CD4-positive, alpha-beta T cell (primary cell): Measurements from ENCODE around the gene HIRA. TPM values are rescaled to one million over a fixed set of nuclear protein-coding genes. Genes with fewer than 3 reads are reported as not detected.
"Not testable (repeated sequence)": the region's sequence is repeated elsewhere in the genome, so short reads cannot be mapped to it uniquely, and the experiment has no call there.

Experiments used
- ATAC-seq: fragments of 200-7000 bp; cut with Tn5 transposase; one replicate; pipeline ENCODE4 v1.10.0; 2022; ENCODE audit warnings: mild to moderate bottlenecking; ENCODE audit not compliant: poor library complexity
- CTCF ChIA-PET: fragments of 350-600 bp; sonication (Branson Sonifier 250); formaldehyde crosslinking; loops from one replicate; lab custom pipeline; 2021; ENCODE audit warnings: antibody characterized with exemption, inconsistent platforms; lab: Charles Lee
- POLR2A ChIA-PET: fragments of 350-600 bp; sonication (Branson Sonifier 250); formaldehyde crosslinking; loops from one replicate; lab custom pipeline; 2021; ENCODE audit warnings: antibody characterized with exemption, inconsistent platforms; lab: Charles Lee
- DNase-seq, 14 experiments: peaks; one replicate each; pipeline ENCODE4 v3.0.0-alpha.2; 2013 to 2020; ENCODE audit warnings: mixed read lengths in 2 of 14
- H3K27ac ChIP-seq, 2 donors: one replicate each; pipeline versions ENCODE4 v1.5.1 to v1.7.0; 2013; ENCODE audit warnings: low read length in 2 of 2, low read depth in 1 of 2, mild to moderate bottlenecking in 1 of 2
- H3K27me3 ChIP-seq, 2 experiments: 1 replicate in 1 of 2; 2 replicates in 1 of 2; pipeline versions ENCODE4 v1.6.1 to v1.7.0; 2013; ENCODE audit warnings: low read length in 2 of 2, control low read depth in 1 of 2, mild to moderate bottlenecking in 1 of 2, moderate library complexity in 1 of 2; ENCODE audit not compliant: insufficient read depth in 2 of 2, control insufficient read depth in 1 of 2
- H3K36me3 ChIP-seq: one replicate; pipeline ENCODE4 v1.6.1; 2013; ENCODE audit warnings: low read length, control low read depth; ENCODE audit not compliant: insufficient read depth
- H3K4me1 ChIP-seq: one replicate; pipeline ENCODE4 v1.6.1; 2013; ENCODE audit warnings: low read length, control low read depth; ENCODE audit not compliant: insufficient read depth
- H3K4me3 ChIP-seq: one replicate; pipeline ENCODE4 v1.5.1; 2013; ENCODE audit warnings: mild to moderate bottlenecking, low read length, moderate library complexity
- H3K9me3 ChIP-seq, 2 experiments: 1 replicate in 1 of 2; 2 replicates in 1 of 2; pipeline versions ENCODE4 v1.6.1 to v1.7.0; 2013; ENCODE audit warnings: low read length in 2 of 2, mild to moderate bottlenecking in 2 of 2, control low read depth in 1 of 2, moderate library complexity in 1 of 2; ENCODE audit not compliant: control insufficient read depth in 1 of 2, insufficient read depth in 1 of 2
- H3K27ac Mint-ChIP-seq: one replicate; pipeline ENCODE4 v1.8.0; 2020; ENCODE audit warnings: mixed read lengths
- H3K27me3 Mint-ChIP-seq: one replicate; pipeline ENCODE4 v1.8.0; 2021; ENCODE audit warnings: mixed read lengths
- H3K36me3 Mint-ChIP-seq: one replicate; pipeline ENCODE4 v1.8.0; 2021; ENCODE audit warnings: low read depth, mixed read lengths
- H3K4me1 Mint-ChIP-seq: one replicate; pipeline ENCODE4 v1.8.0; 2021; ENCODE audit warnings: low read depth, mixed read lengths
- H3K4me3 Mint-ChIP-seq: one replicate; pipeline ENCODE4 v1.8.0; 2020; ENCODE audit warnings: mild to moderate bottlenecking, mixed read lengths
- H3K9me3 Mint-ChIP-seq: one replicate; pipeline ENCODE4 v1.8.0; 2020; ENCODE audit warnings: mixed read lengths
- CTCF ChIP-seq: fragments of 200-600 bp; IDR thresholded peaks from one replicate; pipeline ENCODE4 v1.8.0; 2022; ENCODE audit warnings: antibody characterized with exemption, mild to moderate bottlenecking
- intact Hi-C, 2 experiments: fragments of 100-400 bp; cut with DNase I in 1 of 2; cut with micrococcal nuclease in 1 of 2; formaldehyde crosslinking; loops; one replicate each; pipeline versions ENCODE4 v1.15.1 to v1.9.0; 2023 to 2025; cut with DNase I, micrococcal nuclease
- total RNA-seq, 174 experiments: library from RNA in 2 of 174; stranded (reverse) in 2 of 174; gene quantifications; one replicate each; pipeline ENCODE4 v1.2.3 and lab custom pipeline; 2021 to 2026

HIRA gene
- total RNA-seq, 2 experiments from 2014 or later, result 15.2 to 15.5 TPM

GRCh38 chr22:19319281-19319680, 112.3 kb downstream of the HIRA start:
- Histone ChIP-seq H3K4me1 (no peaks in the 10 kb centered on the region), H3K4me3 (no peak overlapping the region), H3K36me3 (no peaks in the 10 kb centered on the region), H3K9me3 (peaks cover 29 to 37% of the 10 kb centered on the region in 2 experiments), H3K27me3 (no peaks in the 10 kb centered on the region), H3K27ac (no peak overlapping the region)
- CTCF ChIA-PET, result no interaction called here
- Mint-ChIP-seq H3K27ac (no peak overlapping the region), H3K27me3 (no peaks in the 10 kb centered on the region), H3K36me3 (peaks cover 9% of the 10 kb centered on the region), H3K4me3 (no peak overlapping the region), H3K4me1 (no peaks in the 10 kb centered on the region), H3K9me3 (peaks cover under 1% of the 10 kb centered on the region)
- intact Hi-C loops, result no loop called here
- DNase-seq (no peak), ATAC-seq (no peak)
- TF ChIP-seq CTCF, result no peak
- POLR2A ChIA-PET, result no interaction called here

GRCh38 chr22:19317865-19318264, 113.7 kb downstream of the HIRA start:
- no peaks in the 10 kb centered on the region for H3K36me3 ChIP-seq
- ChIA-PET CTCF (no interaction called here), POLR2A (no interaction called here)
- no peak for TF ChIP-seq CTCF
- H3K9me3 ChIP-seq, result peaks cover 29 to 33% of the 10 kb centered on the region in 2 experiments
- Mint-ChIP-seq H3K27ac (no peak overlapping the region), H3K4me1 (no peaks in the 10 kb centered on the region), H3K27me3 (no peaks in the 10 kb centered on the region), H3K9me3 (peaks cover 2% of the 10 kb centered on the region), H3K36me3 (peaks cover 9% of the 10 kb centered on the region), H3K4me3 (no peak overlapping the region)
- H3K4me1 ChIP-seq, result no peaks in the 10 kb centered on the region
- no peaks in the 10 kb centered on the region for H3K27me3 ChIP-seq
- no peak overlapping the region for H3K27ac ChIP-seq
- DNase-seq, result no peak
- ATAC-seq, result no peak
- intact Hi-C loops, result no loop called here
- no peak overlapping the region for H3K4me3 ChIP-seq

GRCh38 chr22:19307872-19308271, 123.7 kb downstream of the HIRA start:
- no peak overlapping the region for H3K4me3 Mint-ChIP-seq
- DNase-seq (no peak), ATAC-seq (no peak)
- H3K36me3 ChIP-seq, result no peaks in the 10 kb centered on the region
- H3K27me3 Mint-ChIP-seq, result peaks cover 5% of the 10 kb centered on the region
- no peaks in the 10 kb centered on the region for H3K9me3 Mint-ChIP-seq
- no peak overlapping the region for H3K27ac Mint-ChIP-seq
- TF ChIP-seq CTCF, result no peak
- H3K4me1 ChIP-seq, result no peaks in the 10 kb centered on the region
- intact Hi-C loops, result no loop called here
- H3K4me3 ChIP-seq, result no peak overlapping the region
- H3K36me3 Mint-ChIP-seq, result no peaks in the 10 kb centered on the region
- H3K27ac ChIP-seq, result no peak overlapping the region
- H3K9me3 ChIP-seq, result peaks cover 0 to 5% of the 10 kb centered on the region in 2 experiments
- no peaks in the 10 kb centered on the region for H3K4me1 Mint-ChIP-seq
- ChIA-PET POLR2A (no interaction called here), CTCF (no interaction called here)
- H3K27me3 ChIP-seq, result no peaks in the 10 kb centered on the region

GRCh38 chr22:19306535-19306934, 125.0 kb downstream of the HIRA start:
- ATAC-seq, H3K9me3 ChIP-seq, H3K27me3 ChIP-seq, POLR2A ChIA-PET, H3K4me3 Mint-ChIP-seq, H3K4me1 ChIP-seq, H3K27ac Mint-ChIP-seq, H3K36me3 ChIP-seq, H3K4me3 ChIP-seq, H3K4me1 Mint-ChIP-seq, intact Hi-C loops, DNase-seq, H3K36me3 Mint-ChIP-seq, CTCF ChIA-PET, H3K9me3 Mint-ChIP-seq, H3K27ac ChIP-seq, H3K27me3 Mint-ChIP-seq: not testable (repeated sequence)
